AML-193 (cell line): Measurements from ENCODE around the gene NUDT6.

Source experiments
- DNase-seq, 2 experiments: peaks; one replicate each; lab custom pipeline; 2025; lab: John Stamatoyannopoulos, UW

NUDT6 gene

GRCh38 chr4:122914292-122914904, 8.0 kb downstream of the NUDT6 start:
- DNase-seq: peak; percentile 58 to 65

DNA sequence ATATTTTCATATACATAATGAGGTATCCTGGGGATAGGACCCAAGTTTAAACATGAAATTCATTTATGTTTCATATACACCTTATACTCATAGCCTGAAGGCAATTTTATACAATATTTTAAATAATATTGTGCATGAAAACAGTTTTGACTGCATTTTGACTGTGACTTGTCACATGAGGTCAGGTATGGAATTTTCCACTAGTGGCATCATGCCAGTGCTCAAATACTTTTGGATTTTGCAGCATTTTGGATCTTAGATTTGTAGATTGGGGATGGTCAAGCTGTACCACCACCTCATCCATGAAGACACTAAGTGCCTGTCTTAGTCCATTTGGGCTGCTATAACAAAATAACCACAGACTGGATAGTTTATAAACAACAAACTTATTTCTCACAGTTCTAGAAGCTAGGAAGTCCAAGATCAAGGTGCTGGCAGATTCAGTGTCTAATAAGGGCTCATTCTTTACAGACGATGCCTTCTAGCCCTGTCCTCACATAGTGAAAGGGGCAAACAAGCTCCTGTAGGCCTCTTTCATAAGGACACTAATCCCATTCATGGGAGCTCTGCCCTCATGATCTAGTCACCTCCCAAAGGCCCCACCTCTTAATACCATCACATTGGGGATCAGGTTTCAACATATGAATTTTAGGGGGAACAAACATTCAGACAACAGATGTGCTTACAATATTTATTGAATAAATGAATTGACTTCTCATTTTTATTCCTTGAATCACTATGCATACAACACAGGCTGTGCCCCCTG, 9.4 kb downstream of the NUDT6 start:
- DNase-seq: no peak

GRCh38 chr4:122911588-122911987, 10.8 kb downstream of the NUDT6 start:
- no peak for DNase-seq

- no peak for DNase-seq
These were observed 12.7 kb downstream of the NUDT6 start for GRCh38 chr4:122909683-122910082.

- DNase-seq: no peak
These were observed 14.2 kb downstream of the NUDT6 start for GRCh38 chr4:122908223-122908622.

GRCh38 chr4:122906859-122907305, 15.5 kb downstream of the NUDT6 start:
- no peak for DNase-seq

- no peak for DNase-seq
These were observed 18.6 kb downstream of the NUDT6 start for GRCh38 chr4:122903766-122904288.

- DNase-seq: no peak
These were observed 21.0 kb downstream of the NUDT6 start for GRCh38 chr4:122901247-122902010.

DNA sequence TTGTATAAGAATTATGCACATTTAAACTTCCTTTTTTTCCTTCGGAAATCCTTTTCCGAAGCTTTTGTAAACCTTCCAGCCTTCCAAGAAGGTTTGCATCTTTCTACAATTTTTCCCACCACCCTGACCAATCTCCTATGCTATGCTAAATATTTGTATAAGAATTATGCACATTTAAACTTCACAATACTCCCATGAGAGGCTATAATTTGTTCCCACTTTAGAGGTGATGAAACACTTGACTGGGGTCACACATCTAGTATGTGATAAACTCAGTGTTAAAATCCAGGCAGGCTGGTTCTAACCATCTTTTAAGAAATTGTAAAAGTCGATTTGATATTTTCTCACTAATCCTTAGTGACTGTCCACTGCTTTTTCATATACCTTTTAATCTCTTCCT, 22.1 kb downstream of the NUDT6 start:
- no peak for DNase-seq

DNA sequence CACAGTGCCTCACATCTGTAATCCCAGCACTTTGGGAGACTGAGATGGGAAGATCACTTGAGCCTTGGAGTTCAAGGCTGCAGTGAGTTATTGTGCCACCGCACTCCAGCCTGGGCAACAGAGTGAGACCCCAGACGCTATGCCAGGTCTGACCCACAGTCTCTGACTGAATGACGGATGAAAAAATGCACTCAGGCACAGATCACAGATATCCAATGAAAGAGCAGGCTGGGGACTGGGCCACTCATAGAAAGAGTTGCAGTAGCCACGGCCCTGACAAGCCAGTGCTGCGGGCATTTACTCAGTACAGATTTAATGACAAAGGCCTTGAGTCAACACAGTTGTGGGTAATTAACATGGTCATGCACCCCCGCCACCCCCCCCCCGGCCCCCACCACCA, 22.7 kb downstream of the NUDT6 start:
- no peak for DNase-seq

DNA sequence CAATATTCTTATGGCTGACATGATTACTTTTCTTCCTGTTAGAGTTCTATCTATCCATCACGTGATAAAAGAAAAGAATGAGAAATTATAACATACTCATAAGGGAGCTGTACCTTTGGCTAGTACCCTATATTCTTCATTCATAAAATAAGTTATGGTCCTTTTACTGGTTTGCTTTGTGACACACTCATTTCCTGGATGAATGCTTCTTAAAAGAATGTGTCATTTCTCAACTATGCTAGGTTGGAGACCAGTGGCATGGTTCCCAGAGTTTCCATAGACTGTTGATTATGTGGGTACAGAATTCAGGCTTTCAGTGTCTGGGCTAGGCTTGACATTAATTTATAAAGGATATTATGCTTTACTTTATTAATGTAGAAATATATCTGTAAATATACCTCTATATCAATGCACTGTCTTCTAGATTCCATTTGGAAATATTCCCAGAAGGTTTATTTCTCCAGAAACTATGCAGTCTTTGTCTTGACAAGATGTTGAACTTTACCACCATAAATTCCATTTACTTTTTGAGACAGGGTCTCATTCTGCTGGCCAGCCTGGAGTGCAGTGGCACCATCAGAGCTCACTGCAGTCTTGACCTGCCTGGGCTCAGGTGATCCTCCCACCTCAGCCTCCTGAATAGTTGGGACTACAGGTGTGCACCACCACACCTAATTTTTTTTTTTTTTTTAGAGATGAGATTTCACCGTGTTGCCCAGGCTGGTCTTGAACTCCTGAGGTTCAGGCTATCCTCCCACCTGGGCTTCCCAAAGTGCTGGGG, 23.8 kb downstream of the NUDT6 start:
- no peak for DNase-seq

- DNase-seq: no peak
These were observed 26.1 kb downstream of the NUDT6 start for GRCh38 chr4:122896270-122896669.

DNA sequence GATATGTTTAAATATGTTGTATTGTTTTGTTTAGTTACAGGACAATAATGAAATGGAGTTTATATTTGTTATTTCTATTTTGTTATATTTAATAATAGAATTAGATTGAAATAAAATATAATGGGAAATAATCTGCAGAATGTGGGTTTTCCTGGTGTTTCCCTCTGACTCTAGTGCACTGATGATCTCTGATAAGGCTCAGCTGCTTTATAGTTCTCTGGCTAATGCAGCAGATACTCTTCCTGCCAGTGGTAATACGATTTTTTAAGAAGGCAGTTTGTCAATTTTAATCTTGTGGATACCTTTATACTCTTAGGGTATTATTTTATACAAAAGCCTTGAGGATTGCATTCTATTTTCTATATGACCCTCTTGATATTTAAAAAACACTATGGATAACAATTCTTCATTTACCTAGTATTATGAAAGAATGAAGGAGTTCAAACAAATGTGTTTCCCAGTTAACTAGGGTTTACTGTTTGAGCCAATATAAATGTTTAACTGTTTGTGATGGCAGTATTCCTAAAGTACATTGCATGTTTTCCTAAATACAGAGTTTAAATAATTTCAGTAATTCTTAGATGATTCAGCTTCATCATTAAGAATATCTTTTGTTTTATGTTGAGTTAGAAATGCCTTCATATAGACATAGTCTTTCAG, 26.9 kb downstream of the NUDT6 start:
- no peak for DNase-seq

GRCh38 chr4:122894827-122895226, 27.6 kb downstream of the NUDT6 start:
- DNase-seq: no peak

DNA sequence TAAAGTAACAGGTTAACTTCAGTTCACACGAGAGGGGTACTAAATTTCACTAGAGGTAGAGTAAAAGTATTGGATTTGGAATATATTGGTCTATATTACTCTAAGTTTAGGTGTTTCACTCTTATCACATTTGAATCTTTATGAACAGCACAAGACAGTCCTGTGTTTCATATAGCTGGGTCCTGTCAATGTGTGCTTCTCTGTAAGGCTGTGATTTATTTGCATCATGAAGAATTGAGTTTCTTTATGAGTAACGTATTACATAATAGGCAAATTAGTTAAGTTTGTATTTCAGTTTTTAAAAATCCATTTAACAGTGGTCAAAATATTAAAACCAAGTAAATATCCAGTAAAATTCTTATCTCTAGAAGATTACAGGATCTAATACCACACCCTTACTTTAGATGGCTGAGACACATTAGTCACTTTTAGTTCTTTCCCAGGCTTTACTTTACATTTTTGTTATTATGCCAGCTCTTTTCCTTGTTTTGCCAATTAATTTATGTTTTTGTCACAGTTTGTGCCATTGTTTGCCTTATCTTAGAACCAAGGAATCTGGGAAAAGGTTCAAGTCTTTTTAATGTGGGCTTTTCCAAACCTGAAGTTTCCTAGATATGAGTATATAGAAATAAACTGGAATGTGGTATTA, 32.1 kb downstream of the NUDT6 start:
- no peak for DNase-seq

GRCh38 chr4:122889726-122890125, 32.7 kb downstream of the NUDT6 start:
- no peak for DNase-seq

DNA sequence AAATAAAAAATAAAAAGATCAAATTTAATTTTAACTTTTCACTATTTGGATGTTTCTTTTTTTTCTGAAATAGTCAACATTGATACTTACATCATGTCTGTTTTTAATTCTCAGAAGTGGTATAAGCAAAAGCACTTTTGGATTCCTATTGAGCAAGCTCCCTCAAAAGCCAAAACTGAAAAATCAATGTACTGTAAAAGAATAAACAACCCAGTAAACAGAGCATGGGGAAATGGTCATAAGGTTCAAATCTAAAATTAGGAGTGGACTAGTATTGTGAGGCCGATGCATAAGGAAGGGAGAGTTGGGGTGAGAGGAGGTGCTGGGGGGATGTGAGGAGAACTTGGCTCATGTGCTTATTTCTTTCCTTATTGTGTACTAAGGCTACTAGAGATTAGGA, 37.9 kb downstream of the NUDT6 start:
- no peak for DNase-seq

DNA sequence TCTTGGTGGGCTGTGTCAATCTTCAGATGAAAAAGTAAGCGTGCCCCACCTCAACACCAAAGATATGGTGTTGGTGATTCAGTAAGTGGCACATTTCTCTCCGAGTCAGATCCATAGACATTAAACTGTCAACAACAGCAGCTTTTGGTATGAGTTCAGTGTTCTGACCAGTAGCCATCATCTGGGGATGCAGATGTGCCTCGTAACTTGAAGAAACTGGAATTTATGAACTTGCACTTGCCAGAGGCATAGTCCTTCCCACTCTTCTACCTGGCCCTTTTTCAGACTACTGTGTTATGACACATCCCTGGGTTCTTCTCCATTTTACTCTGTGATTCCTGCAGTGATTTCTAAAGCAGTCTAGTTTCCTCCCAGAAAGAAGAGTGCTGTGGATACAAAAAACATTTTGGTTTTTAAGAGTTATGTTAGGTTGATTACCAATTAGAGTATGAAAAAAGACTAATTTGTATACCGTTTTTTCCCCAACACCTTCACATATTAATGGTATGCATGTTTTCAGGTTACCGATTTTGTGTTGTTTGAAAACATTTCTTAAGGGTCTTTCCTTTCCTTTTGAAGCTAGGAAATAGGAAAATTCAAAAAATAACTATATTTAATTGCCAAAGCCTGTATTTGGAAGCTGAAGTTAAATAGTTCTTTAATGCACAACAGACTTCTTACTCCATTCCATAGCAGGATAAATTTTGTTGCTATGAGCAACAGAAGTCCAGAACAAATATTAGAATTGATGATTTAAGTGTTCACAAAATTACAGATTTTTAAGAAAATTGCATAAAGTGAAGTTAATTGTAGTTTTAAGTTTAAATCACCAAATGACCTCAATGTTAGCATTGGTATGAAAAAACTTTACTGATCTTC, 39.3 kb downstream of the NUDT6 start:
- DNase-seq: no peak

- DNase-seq: no peak
These were observed 43.4 kb downstream of the NUDT6 start for GRCh38 chr4:122879001-122879400.

DNA sequence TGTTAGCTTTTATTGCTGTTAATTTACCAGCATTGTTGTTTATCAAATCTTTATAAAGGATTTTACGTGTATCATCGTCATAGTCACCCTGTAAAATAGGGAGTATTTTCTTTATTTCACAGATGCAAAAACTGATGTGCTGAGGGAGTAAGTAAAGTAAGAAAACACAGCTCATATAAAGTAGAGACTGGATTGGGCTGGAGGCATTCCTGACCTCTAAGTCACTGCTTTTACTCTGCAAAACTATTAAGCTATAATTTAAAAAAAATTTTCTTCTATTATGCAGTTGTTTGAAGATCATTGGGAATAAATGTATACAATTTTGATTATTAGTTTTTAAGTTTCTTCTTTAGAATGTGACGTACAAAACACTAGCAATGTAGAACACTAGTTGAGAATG, 45.9 kb downstream of the NUDT6 start:
- DNase-seq: no peak
